ENCODE measurements around the gene AVEN. TPM values are rescaled to one million over a fixed set of nuclear protein-coding genes. Genes with fewer than 3 reads are reported as not detected.

Gene AVEN
- total and polyA plus RNA-seq, 10 donors = 5.0 to 14.1 (median 8.8) TPM

- Histone ChIP-seq H3K4me3 (no peak overlapping the region), H3K27me3 (replicated peaks in 1 of 7) (no peaks in the 10 kb centered on the region), H3K4me1 (no peaks in the 10 kb centered on the region), H3K27ac (no peak overlapping the region), H3K9me3 (no peaks in the 10 kb centered on the region), H3K36me3 (peaks cover 0 to 16% (median 0%) of the 10 kb centered on the region in 6 donors)
- intact Hi-C loops (cut with DNase I; ENCODE audit: low total_unique reads) = no loop called here
- DNase-seq = no peak
- TF ChIP-seq POLR2AphosphoS5 (IDR thresholded peaks at IDR 0.05) (no peak), POLR2A (IDR thresholded peaks at IDR 0.05) (no peak)
- TF ChIP-seq, protein P1, sequence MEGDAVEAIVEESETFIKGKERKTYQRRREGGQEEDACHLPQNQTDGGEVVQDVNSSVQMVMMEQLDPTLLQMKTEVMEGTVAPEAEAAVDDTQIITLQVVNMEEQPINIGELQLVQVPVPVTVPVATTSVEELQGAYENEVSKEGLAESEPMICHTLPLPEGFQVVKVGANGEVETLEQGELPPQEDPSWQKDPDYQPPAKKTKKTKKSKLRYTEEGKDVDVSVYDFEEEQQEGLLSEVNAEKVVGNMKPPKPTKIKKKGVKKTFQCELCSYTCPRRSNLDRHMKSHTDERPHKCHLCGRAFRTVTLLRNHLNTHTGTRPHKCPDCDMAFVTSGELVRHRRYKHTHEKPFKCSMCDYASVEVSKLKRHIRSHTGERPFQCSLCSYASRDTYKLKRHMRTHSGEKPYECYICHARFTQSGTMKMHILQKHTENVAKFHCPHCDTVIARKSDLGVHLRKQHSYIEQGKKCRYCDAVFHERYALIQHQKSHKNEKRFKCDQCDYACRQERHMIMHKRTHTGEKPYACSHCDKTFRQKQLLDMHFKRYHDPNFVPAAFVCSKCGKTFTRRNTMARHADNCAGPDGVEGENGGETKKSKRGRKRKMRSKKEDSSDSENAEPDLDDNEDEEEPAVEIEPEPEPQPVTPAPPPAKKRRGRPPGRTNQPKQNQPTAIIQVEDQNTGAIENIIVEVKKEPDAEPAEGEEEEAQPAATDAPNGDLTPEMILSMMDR (IDR thresholded peaks at IDR 0.05 in 8 of 11, conservative IDR thresholded peaks at IDR 0.05 in 3 of 11) = no peak
- 89 to 96% (median 93%) methylated on average over 13 of the region's 13 CpGs for WGBS, 5 donors
These were observed 166.4 kb downstream of the AVEN start for GRCh38 chr15:33872416-33873106.

DNA sequence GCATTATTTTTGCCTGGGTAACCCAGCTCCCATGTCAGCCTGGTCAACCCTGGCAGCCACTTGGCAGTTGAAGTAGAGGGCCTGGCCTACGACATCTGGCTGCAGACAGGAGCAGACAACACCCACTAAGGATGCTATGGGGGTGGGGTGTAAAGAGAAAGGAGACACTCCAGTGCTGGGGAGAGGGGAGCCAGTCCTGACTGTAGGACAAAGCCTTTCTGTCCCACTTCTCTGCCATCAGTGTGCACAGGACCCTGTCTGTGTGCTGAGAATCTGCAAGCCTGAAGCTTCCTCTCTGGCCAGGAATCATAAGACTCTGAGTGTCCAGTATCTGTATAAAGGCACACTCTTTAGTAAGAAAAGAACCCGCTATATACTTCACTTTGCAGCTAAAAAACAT lies 167.0 kb downstream of the AVEN start:
- Histone ChIP-seq H3K9me3 (no peaks in the 10 kb centered on the region), H3K4me1 (no peaks in the 10 kb centered on the region), H3K36me3 (peaks cover 0 to 22% (median 0%) of the 10 kb centered on the region in 6 donors), H3K4me3 (no peak overlapping the region), H3K27ac (no peak overlapping the region), H3K27me3 (replicated peaks in 1 of 7) (no peaks in the 10 kb centered on the region)
- TF ChIP-seq POLR2AphosphoS5 (IDR thresholded peaks at IDR 0.05) (no peak), POLR2A (IDR thresholded peaks at IDR 0.05) (no peak)
- TF ChIP-seq, protein P1 (IDR thresholded peaks at IDR 0.05 in 8 of 11, conservative IDR thresholded peaks at IDR 0.05 in 3 of 11) = no peak
- 79 to 96% (median 93%) methylated on average over 2 of the region's 2 CpGs for WGBS, 5 donors
- DNase-seq = no peak
- intact Hi-C loops (cut with DNase I; ENCODE audit: low total_unique reads) = no loop called here

- intact Hi-C loops (cut with DNase I; ENCODE audit: low total_unique reads) = no loop called here
- no peak overlapping the region for H3K4me3 ChIP-seq
- no peak for DNase-seq
- TF ChIP-seq POLR2A (IDR thresholded peaks at IDR 0.05) (no peak), POLR2AphosphoS5 (IDR thresholded peaks at IDR 0.05) (no peak)
- TF ChIP-seq, protein P1 (IDR thresholded peaks at IDR 0.05 in 8 of 11, conservative IDR thresholded peaks at IDR 0.05 in 3 of 11) = no peak
- H3K9me3 ChIP-seq = no peaks in the 10 kb centered on the region
- 85 to 91% (median 87%) methylated on average over 3 of the region's 3 CpGs for WGBS, 5 donors
- no peak overlapping the region for H3K27ac ChIP-seq
- H3K27me3 ChIP-seq (replicated peaks in 1 of 7) = no peaks in the 10 kb centered on the region
- H3K4me1 ChIP-seq = no peaks in the 10 kb centered on the region
- H3K36me3 ChIP-seq = peaks cover 0 to 47% (median 7%) of the 10 kb centered on the region in 6 donors
These were observed 172.8 kb downstream of the AVEN start for GRCh38 chr15:33866101-33866737.

DNA sequence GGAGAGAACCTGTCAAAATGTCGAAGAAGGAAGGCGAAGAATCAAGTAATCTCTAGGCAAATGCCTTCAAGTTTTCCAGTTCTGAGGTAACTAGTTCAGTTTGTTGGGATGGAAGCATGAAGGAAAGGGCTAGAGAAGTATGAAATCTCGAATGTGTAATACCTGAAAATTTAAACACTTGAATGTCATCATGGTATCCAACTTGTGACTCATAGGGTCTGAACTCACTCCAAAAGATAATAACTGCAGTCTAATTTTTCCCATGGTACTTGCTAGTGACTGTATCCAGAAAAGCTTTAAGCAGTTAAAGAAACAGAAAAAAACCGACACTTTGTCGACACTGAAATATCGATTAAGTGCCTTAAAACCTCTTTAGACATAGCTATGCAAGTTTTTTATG lies 173.6 kb downstream of the AVEN start:
- intact Hi-C loops (cut with DNase I; ENCODE audit: low total_unique reads) = no loop called here
- WGBS, 5 donors = 90 to 94% (median 91%) methylated on average over 6 of the region's 6 CpGs
- Histone ChIP-seq H3K9me3 (no peaks in the 10 kb centered on the region), H3K27me3 (replicated peaks in 1 of 7) (no peaks in the 10 kb centered on the region), H3K4me1 (no peaks in the 10 kb centered on the region), H3K27ac (no peak overlapping the region), H3K36me3 (peaks cover 0 to 47% (median 7%) of the 10 kb centered on the region in 6 donors), H3K4me3 (no peak overlapping the region)
- TF ChIP-seq, protein P1 (IDR thresholded peaks at IDR 0.05 in 8 of 11, conservative IDR thresholded peaks at IDR 0.05 in 3 of 11) = no peak
- no peak for TF ChIP-seq POLR2A (IDR thresholded peaks at IDR 0.05)
- TF ChIP-seq POLR2AphosphoS5 (IDR thresholded peaks at IDR 0.05) = no peak
- no peak for DNase-seq

All from spleen (tissue), 11 donors.